K562 (cell line): ENCODE measurements around the gene ATP9B. TPM values are rescaled to one million over a fixed set of nuclear protein-coding genes. Genes with fewer than 3 reads are reported as not detected.

Experiments used
- BRF1 ChIP-seq: IDR thresholded peaks from 3 replicates; pipeline ENCODE4 v1.6.1; 2011; ENCODE audit warnings: borderline replicate concordance, mild to moderate bottlenecking; ENCODE audit not compliant: insufficient read length; ENCODE audit errors: extremely low read depth
- CBFB ChIP-seq: sonication (generic); formaldehyde crosslinking; IDR thresholded peaks from 2 replicates; pipeline ENCODE4 v1.4.0; 2020; ENCODE audit warnings: mild to moderate bottlenecking, missing genetic modification reagents
- CCNT2 ChIP-seq: IDR thresholded peaks from 2 replicates; pipeline ENCODE4 v1.6.1; 2011; ENCODE audit warnings: borderline replicate concordance, low read depth, mild to moderate bottlenecking, moderate library complexity, mixed read lengths, low read length; ENCODE audit not compliant: insufficient read length; ENCODE audit errors: extremely low read depth
- CTCFL ChIP-seq: IDR thresholded peaks from 2 replicates; pipeline ENCODE4 v1.6.1; 2011; ENCODE audit warnings: borderline replicate concordance, low read depth, mild to moderate bottlenecking, moderate library complexity, low read length; ENCODE audit not compliant: insufficient read depth, poor library complexity, severe bottlenecking
- CXXC5 ChIP-seq: fragments of 250-450 bp; sonication (Bioruptor Pico); IDR thresholded peaks from 2 replicates; pipeline ENCODE4 v1.8.0; 2022; ENCODE audit warnings: inconsistent platforms, mild to moderate bottlenecking, moderate library complexity
- FOXP4 ChIP-seq: sonication (generic); formaldehyde crosslinking; IDR thresholded peaks from 2 replicates; pipeline ENCODE4 v1.8.0; 2022; ENCODE audit warnings: mild to moderate bottlenecking, missing genetic modification reagents, borderline replicate concordance
- MTA3 ChIP-seq: fragments of 450-650 bp; formaldehyde crosslinking; IDR thresholded peaks from 2 replicates; pipeline ENCODE4 v1.6.1; 2017; ENCODE audit warnings: mild to moderate bottlenecking, borderline replicate concordance
- NCOA6 ChIP-seq: fragments of 450-650 bp; IDR thresholded peaks from 2 replicates; pipeline ENCODE4 v1.6.1; 2017; ENCODE audit warnings: mild to moderate bottlenecking
- POLR2G ChIP-seq: fragments of 200-400 bp; formaldehyde crosslinking; IDR thresholded peaks from 2 replicates; pipeline ENCODE4 v1.6.1; 2017; ENCODE audit warnings: low read depth, mild to moderate bottlenecking, antibody characterized with exemption, low read length, moderate library complexity
- RAD21 ChIP-seq, 2 experiments: fragments of 250-450 bp in 1 of 2; fragments of 450-650 bp in 1 of 2; sonication (Bioruptor Pico) in 1 of 2; formaldehyde crosslinking in 1 of 2; IDR thresholded peaks in 1 of 2; conservative IDR thresholded peaks in 1 of 2; 2 replicates each; pipeline versions ENCODE4 v1.4.0 to v1.8.0; 2020 to 2022; ENCODE audit warnings: mild to moderate bottlenecking in 2 of 2, moderate library complexity in 1 of 2
- RBBP5 ChIP-seq: fragments of 200-600 bp; sonication (generic); IDR thresholded peaks from 2 replicates; pipeline ENCODE4 v1.6.1; 2012; ENCODE audit warnings: borderline replicate concordance, mild to moderate bottlenecking, low read length, control low read depth, inconsistent platforms; ENCODE audit not compliant: insufficient read depth, poor library complexity, severe bottlenecking
- TARDBP ChIP-seq: fragments of 450-650 bp; IDR thresholded peaks from 2 replicates; pipeline ENCODE4 v1.6.1; 2016
- YY1 ChIP-seq, 3 experiments: IDR thresholded peaks; 2 replicates each; pipeline ENCODE4 v1.6.1; 2011; ENCODE audit warnings: low read length in 2 of 3, mild to moderate bottlenecking in 2 of 3, moderate library complexity in 2 of 3, borderline replicate concordance in 1 of 3, control low read depth in 1 of 3, low read depth in 1 of 3; ENCODE audit not compliant: insufficient read depth in 3 of 3, insufficient replicate concordance in 2 of 3, control insufficient read depth in 1 of 3, insufficient read length in 1 of 3; ENCODE audit errors: extremely low read depth in 1 of 3
- ZC3H4 ChIP-seq: sonication (generic); formaldehyde crosslinking; IDR thresholded peaks from 2 replicates; pipeline ENCODE4 v1.9.0; 2021; ENCODE audit warnings: missing genetic modification reagents, borderline replicate concordance
- ZNF239 ChIP-seq: fragments of 250-450 bp; sonication (Bioruptor Pico); IDR thresholded peaks from 2 replicates; pipeline ENCODE4 v1.4.0; 2020; ENCODE audit warnings: mild to moderate bottlenecking
- ZNF3 ChIP-seq: fragments of 250-450 bp; sonication (Bioruptor Pico); IDR thresholded peaks from 2 replicates; pipeline ENCODE4 v1.5.0; 2021; ENCODE audit warnings: mild to moderate bottlenecking, moderate library complexity
- ZNF511 ChIP-seq: sonication (generic); formaldehyde crosslinking; IDR thresholded peaks from 2 replicates; pipeline ENCODE4 v1.8.0; 2022; ENCODE audit warnings: mild to moderate bottlenecking, missing genetic modification reagents
- ZNF740 ChIP-seq, 3 experiments: fragments of 200-800 bp in 1 of 3; sonication (Bioruptor generic) in 1 of 3; sonication (generic) in 1 of 3; formaldehyde crosslinking in 1 of 3; IDR thresholded peaks; 2 replicates each; pipeline versions ENCODE4 v1.6.1 to v1.8.0; 2016 to 2022; ENCODE audit warnings: mild to moderate bottlenecking in 2 of 3, missing compliant biosample characterization in 2 of 3, missing genetic modification characterization in 2 of 3, missing genetic modification reagents in 1 of 3
- ZSCAN32 ChIP-seq: fragments of 450-650 bp; formaldehyde crosslinking; IDR thresholded peaks from 2 replicates; pipeline ENCODE4 v1.4.0; 2020; ENCODE audit warnings: mild to moderate bottlenecking, moderate library complexity
- polyA plus RNA-seq, 8 experiments: library from polyadenylated mRNA; depleted of rRNA in 4 of 8; stranded (reverse) in 5 of 8; unstranded in 3 of 8; fragments of >200 nt; fragmentation: Nextera tagmentation in 2 of 8; fragmentation: Illumina TruSeq in 1 of 8; extraction: Ambion mirVana in 2 of 8; extraction: Trizol in 1 of 8; gene quantifications; 2 replicates each; pipeline versions ENCODE4 v1.2.1 to v1.2.3, GENCODE V29; 2011 to 2014; ENCODE audit warnings: inconsistent platforms in 1 of 8, missing spikeins in 1 of 8
- total RNA-seq, 7 experiments: library from RNA; depleted of rRNA in 6 of 7; stranded (reverse); fragments of >200 nt in 6 of 7; fragmentation: Illumina TruSeq in 2 of 7; extraction: Trizol in 2 of 7; gene quantifications; 2 replicates each; pipeline versions ENCODE4 v1.2.1 to v1.2.3, GENCODE V29; 2011 to 2021; ENCODE audit warnings: low replicate concordance in 1 of 7

The ATP9B gene
- total and polyA plus RNA-seq, 9 of the 15 experiments (the other 6 are each of a cell fraction or from before 2014, with no cell fraction given), result 0.66 to 13.2 (median 7.9) TPM

GRCh38 chr18:79394534-79395307 is 325.5 kb downstream of the ATP9B start (continued):
- TF ChIP-seq ZNF511 (CRISPR knock-in tag) (no peak), ZNF3 (no peak), TARDBP (no peak), ZNF740 (CRISPR knock-in tag; IDR thresholded peaks at IDR 0.05) (0 out of 2 replicates have a peak, but pooled peaks have one; percentile 36), ZNF740 (tag; IDR thresholded peaks at IDR 0.05) (peak in 1 of 2 experiments; percentile 54; a peak in 1 of 4 replicates), NCOA6 (peak; percentile 49; the same call in 1 of the 2 replicates), RBBP5 (no peak), YY1 (IDR thresholded peaks at IDR 0.05; ENCODE audit: borderline replicate concordance in 1 of 3, control insufficient read depth in 1 of 3, extremely low read depth in 1 of 3, insufficient read depth in 3 of 3, insufficient read length in 1 of 3, insufficient replicate concordance in 2 of 3, low read depth in 1 of 3, low read length in 2 of 3) (no peak), POLR2G (peak; percentile 68), ZNF239 (CRISPR knock-in tag) (no peak), CTCFL (no peak), BRF1 (no peak), RAD21 (CRISPR knock-in tag; conservative IDR thresholded peaks at IDR 0.05 in 1 of 2, IDR thresholded peaks at IDR 0.05 in 1 of 2) (no peak), CXXC5 (CRISPR knock-in tag) (peak; percentile 29; the same call in 1 of the 2 replicates), CBFB (CRISPR knock-in tag) (no peak), MTA3 (no peak), FOXP4 (CRISPR knock-in tag) (no peak), ZSCAN32 (no peak), CCNT2 (peak; percentile 21), ZC3H4 (0 out of 2 replicates have a peak, but pooled peaks have one; percentile 32)
